Measurements from ENCODE around the gene TRIM69.
"Not testable (repeated sequence)": the region's sequence is repeated elsewhere in the genome, so short reads cannot be mapped to it uniquely, and the experiment has no call there.

Gene TRIM69

GRCh38 chr15:44736181-44736765 lies at the start of gene TRIM69:
Gene TRIM69, plus strand, starts transcription at chr15:44736528. Its CDS starts 177 bp downstream, at chr15:44736705.
- DNase-seq, result no peak

GRCh38 chr15:44689318-44689717 lies 47.0 kb upstream of the TRIM69 start:
- DNase-seq, result not testable (repeated sequence)

DNA sequence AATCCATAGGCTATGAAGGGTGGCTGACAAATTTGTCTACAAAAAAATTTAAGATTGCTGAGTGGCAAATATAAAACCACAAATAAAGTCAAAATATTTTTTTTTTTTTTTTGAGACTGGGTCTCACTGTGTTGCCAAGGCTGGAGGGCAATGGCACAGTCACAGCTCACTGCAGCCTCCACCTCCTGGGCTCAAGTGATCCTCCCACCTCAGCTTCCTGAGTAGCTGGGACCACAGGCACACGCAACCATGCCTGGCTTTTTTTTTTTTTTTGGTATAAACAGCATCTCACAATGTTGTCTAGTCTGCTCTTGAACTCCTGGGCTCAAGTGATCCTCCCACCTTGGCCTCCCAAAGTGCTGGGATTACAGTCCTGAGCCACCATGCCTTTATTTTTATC lies 46.1 kb upstream of the TRIM69 start:
- not testable (repeated sequence) for DNase-seq

DNA sequence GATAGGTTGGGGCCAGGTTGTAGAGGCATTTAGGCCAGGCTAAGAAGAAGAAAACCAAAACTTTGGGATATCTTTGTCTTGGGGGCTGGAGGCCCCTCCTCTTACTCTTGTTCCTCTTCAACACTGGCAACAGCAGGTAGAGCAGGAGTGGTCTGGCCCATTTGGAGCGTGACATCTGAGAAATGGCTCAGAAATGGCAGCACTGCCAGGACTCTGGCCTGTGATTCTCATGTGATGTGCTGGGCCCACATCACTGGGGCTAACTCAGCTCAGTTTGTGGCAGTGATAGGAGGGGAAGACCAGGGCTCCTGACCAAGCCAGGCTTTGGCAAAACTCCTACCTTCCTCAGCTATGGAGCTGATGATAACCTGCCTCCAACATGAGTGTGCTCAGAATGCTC lies 43.7 kb upstream of the TRIM69 start:
- no peak for DNase-seq

GRCh38 chr15:44694416-44694815 lies 41.9 kb upstream of the TRIM69 start:
- DNase-seq, result no peak

- no peak for DNase-seq
Measured at GRCh38 chr15:44695294-44695693, 41.0 kb upstream of the TRIM69 start.

GRCh38 chr15:44697014-44697413 lies 39.3 kb upstream of the TRIM69 start:
- DNase-seq, result no peak

GRCh38 chr15:44698641-44699040 lies 37.7 kb upstream of the TRIM69 start:
- DNase-seq, result no peak

DNA sequence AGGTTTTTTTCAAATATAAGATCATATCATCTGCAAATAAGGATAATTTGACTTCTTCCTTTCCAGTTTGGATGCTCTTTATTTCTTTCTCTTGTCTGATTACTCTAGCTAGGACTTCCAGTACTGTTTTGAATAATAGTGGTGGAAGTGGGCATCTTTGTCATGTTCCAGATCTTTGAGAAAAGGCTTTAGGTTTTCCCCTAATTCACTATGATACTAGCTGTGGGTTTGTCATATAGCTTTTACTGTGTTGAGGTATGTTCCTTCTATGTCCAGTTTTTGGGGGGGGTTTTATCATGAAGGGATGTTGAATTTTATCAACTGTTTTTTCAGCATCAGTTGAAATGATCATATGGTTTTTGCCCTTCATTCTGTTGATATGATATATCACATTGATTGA lies 35.7 kb upstream of the TRIM69 start:
- not testable (repeated sequence) for DNase-seq

DNA sequence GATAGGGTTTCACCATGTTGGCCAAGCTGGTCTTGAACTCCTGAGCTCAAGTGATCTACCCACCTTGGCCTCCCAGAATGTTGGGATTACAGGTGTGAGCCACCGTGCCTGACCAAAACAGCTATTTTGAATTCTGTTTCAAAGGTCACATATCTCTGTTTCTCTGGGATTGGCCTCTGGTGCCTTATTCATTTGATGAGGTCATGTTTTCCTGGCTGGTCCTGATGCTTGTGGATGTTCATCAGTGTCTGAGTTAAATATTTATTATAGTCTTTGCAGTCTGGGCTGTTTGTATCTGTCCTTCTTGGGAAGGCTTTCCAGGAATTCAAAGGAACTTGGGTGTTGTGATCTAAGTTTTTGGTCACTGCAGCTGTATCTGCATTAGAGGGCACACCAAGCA lies 30.3 kb upstream of the TRIM69 start:
- DNase-seq, result no peak

DNA sequence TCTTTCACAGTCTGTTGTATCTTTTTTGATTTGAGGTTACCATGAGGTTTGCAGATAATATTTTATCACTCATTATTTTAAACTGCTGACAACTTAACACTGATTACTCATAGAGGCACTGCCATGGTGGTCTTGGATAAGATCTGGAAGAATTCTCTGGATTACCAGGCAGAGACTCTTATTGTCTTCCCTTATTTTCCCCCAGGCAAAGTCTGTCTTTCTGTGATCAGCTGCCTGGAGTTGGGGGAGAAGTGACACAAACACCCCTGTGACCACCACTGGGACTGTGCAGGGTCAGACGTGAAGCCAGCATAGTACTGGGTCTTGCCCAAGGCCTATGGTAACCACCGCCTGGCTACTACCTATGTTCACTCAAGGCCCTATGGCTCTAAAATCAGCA lies 29.9 kb upstream of the TRIM69 start:
- DNase-seq, result no peak

- DNase-seq, result no peak
Measured at GRCh38 chr15:44706946-44707636, 29.2 kb upstream of the TRIM69 start.

GRCh38 chr15:44710236-44711095 lies 25.9 kb upstream of the TRIM69 start:
- DNase-seq, result no peak

DNA sequence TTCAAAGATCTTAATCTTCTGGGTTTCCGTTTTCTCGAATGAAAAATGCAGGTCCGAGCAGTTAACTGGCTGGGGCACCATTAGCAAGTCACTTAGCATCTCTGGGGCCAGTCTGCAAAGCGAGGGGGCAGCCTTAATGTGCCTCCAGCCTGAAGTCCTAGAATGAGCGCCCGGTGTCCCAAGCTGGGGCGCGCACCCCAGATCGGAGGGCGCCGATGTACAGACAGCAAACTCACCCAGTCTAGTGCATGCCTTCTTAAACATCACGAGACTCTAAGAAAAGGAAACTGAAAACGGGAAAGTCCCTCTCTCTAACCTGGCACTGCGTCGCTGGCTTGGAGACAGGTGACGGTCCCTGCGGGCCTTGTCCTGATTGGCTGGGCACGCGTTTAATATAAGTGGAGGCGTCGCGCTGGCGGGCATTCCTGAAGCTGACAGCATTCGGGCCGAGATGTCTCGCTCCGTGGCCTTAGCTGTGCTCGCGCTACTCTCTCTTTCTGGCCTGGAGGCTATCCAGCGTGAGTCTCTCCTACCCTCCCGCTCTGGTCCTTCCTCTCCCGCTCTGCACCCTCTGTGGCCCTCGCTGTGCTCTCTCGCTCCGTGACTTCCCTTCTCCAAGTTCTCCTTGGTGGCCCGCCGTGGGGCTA lies 25.1 kb upstream of the TRIM69 start, which contains the start of the genes B2M and PATL2:
Gene B2M, plus strand, starts transcription at position 422 of the 647 bp plus-strand sequence. Its CDS starts 30 bp downstream, at position 452.
Gene PATL2, minus strand, starts transcription at position 228 of the 647 bp plus-strand sequence. CDS start 34,833 bp downstream, outside the sequence.
- peak; percentile 96 for DNase-seq

DNA sequence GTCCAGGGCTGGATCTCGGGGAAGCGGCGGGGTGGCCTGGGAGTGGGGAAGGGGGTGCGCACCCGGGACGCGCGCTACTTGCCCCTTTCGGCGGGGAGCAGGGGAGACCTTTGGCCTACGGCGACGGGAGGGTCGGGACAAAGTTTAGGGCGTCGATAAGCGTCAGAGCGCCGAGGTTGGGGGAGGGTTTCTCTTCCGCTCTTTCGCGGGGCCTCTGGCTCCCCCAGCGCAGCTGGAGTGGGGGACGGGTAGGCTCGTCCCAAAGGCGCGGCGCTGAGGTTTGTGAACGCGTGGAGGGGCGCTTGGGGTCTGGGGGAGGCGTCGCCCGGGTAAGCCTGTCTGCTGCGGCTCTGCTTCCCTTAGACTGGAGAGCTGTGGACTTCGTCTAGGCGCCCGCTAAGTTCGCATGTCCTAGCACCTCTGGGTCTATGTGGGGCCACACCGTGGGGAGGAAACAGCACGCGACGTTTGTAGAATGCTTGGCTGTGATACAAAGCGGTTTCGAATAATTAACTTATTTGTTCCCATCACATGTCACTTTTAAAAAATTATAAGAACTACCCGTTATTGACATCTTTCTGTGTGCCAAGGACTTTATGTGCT lies 24.5 kb upstream of the TRIM69 start:
- peak; percentile 60 for DNase-seq

DNA sequence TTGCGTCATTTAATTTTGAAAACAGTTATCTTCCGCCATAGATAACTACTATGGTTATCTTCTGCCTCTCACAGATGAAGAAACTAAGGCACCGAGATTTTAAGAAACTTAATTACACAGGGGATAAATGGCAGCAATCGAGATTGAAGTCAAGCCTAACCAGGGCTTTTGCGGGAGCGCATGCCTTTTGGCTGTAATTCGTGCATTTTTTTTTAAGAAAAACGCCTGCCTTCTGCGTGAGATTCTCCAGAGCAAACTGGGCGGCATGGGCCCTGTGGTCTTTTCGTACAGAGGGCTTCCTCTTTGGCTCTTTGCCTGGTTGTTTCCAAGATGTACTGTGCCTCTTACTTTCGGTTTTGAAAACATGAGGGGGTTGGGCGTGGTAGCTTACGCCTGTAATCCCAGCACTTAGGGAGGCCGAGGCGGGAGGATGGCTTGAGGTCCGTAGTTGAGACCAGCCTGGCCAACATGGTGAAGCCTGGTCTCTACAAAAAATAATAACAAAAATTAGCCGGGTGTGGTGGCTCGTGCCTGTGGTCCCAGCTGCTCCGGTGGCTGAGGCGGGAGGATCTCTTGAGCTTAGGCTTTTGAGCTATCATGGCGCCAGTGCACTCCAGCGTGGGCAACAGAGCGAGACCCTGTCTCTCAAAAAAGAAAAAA lies 23.9 kb upstream of the TRIM69 start:
- DNase-seq, result peak; percentile 79

- DNase-seq, result no peak
Measured at GRCh38 chr15:44713006-44713966, 23.0 kb upstream of the TRIM69 start.

- no peak for DNase-seq
Measured at GRCh38 chr15:44715142-44715796, 21.1 kb upstream of the TRIM69 start.

DNA sequence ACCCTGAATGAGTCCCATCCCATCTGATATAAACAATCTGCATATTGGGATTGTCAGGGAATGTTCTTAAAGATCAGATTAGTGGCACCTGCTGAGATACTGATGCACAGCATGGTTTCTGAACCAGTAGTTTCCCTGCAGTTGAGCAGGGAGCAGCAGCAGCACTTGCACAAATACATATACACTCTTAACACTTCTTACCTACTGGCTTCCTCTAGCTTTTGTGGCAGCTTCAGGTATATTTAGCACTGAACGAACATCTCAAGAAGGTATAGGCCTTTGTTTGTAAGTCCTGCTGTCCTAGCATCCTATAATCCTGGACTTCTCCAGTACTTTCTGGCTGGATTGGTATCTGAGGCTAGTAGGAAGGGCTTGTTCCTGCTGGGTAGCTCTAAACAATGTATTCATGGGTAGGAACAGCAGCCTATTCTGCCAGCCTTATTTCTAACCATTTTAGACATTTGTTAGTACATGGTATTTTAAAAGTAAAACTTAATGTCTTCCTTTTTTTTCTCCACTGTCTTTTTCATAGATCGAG lies 20.5 kb upstream of the TRIM69 start:
- no peak for DNase-seq
